Fibroblast of skin of back (primary cell): ENCODE results near the gene SPIRE1.
"Not testable (repeated sequence)": the region's sequence is repeated elsewhere in the genome, so short reads cannot be mapped to it uniquely, and the experiment has no call there.

Experiments
- DNase-seq: peaks from one replicate; pipeline ENCODE4 v3.0.0-alpha.2; 2013

The SPIRE1 gene

DNA sequence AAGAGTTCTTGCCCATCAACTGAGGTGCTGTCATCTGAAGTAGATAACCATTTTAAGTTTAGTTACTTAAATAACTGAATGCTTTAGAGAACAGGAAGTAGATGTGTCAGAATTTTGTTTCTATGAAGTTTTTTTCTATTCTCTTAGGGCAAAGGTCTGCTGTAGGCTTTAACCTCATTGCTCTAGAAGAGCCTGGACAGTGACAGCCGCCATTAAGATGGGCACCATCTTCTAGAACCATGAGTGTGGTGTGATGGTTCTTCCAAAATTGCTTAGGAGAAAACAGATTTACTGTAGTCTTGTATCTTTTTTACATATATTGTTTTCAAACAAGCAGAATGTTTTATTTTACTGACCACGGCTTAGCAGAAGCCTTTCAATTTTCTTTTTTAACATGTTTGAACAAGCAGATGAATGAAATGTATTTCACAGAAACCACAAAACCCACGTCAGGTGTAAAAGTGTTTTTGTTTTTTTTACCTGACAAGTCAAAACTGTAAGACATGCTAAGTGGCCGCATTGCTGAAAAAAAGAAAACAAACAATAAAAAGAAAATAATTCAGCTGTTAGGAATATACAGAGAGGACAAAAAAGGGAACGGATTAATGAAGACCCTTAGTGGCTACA, 172.3 kb downstream of the SPIRE1 start:
- no peak for DNase-seq

DNA sequence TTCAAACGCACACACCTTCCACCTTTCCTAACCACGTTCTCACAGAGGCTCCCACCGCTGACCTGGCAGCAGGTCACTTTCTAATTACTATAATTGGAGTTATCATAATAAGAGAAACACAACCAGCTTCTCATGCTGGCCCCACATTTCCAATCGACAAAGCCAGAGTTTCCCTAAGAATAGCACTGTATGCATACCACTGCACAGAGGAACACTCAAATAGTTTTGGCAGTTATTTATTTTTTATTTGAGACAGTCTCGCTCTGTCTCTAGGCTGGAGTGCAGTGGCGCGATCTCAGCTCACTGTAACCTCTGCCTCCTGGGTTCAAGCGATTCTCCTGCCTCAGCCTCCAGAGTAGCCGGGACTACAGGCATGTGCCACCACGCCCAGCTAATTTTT, 176.0 kb downstream of the SPIRE1 start:
- not testable (repeated sequence) for DNase-seq

DNA sequence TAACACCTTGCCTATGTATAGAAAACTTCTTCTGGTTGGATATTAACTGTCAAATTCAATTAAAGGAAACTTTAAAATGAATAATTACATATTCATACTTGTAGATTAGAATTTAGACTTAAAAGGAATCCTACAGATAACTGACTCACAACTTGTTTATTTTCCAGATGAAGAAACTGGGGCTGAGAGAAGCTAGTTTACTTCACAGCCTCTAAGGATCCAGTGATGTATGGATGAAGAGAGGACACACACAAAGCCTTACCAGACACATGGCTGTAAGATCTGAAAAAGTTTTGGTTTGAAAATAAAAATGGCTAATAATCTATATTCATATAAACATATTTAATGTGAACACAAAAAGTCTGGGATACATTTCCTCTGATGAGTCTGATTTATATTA, 177.9 kb downstream of the SPIRE1 start:
- no peak for DNase-seq

DNA sequence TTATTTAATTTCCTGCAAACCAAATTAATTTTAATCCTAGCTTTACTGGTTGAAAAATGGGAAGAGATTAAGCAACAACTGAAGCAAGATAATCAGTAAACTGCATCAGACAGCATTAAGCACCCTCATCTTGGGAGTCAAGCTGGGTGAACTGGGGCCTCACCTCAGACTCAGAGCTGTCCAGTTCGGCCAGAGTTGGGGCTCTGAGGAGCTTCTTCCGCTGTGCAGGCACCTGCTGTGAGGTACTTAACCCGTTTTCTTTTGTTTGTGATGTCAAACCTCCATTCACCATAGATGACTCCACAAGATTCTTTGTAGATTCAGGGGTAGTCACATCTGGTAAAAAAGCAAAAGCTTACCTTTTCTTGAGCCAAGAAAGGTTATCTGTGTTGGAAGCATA, 178.4 kb downstream of the SPIRE1 start:
- no peak for DNase-seq

DNA sequence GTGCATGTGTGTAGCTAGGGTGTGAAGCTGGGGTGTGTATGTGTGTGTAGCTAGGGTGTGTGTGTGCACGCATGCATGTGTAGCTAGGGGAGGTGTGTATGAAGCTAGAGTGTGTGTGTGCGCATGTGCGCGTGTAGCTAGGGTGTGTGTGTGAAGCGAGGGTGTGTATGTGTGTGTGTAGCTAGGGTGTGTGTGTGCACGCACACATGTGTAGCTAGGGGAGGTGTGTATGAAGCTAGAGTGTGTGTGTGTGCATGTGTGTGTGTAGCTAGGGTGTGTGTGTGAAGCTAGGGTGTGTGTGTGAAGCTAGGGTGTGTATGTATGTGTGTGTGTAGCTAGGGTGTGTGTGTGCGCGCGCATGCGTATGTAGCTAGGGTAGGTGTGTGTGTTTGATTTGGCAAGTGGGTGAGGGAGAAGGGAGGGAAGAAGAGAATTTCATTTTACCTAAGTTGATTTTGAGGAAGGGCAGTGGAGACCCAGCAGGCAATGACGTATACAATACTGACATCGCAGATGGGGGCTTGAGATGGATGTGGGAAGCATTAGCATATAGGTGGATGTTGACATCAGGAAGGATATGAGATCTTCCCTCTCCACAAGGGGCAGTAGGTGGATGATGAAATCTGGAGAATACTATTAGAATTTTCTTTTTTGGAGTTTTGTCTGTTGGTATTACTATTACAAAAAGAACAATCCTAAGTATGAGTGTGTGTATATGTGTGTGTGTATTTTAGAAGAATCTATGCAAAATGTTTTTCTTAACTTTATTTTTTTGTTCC, 179.4 kb downstream of the SPIRE1 start:
- no peak for DNase-seq

DNA sequence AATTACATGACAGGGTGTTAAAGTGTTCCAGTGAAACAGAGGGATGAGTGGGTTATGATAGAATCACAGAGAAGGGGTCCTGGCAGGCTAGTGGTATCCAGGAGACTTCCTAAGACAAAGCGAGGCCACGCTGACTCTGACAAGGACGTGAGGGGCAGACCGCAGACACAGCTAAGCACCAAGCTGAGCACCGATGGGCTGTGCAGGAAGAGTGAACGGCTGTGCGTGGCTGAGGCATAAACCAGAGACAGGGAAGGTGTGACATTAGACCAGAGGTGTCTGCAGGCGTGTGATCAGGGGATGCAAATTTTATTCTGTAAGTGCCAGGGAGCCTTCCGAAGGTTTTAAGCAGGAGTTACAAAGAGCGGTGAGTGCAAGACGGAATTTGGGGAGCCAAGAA, 180.3 kb downstream of the SPIRE1 start:
- no peak for DNase-seq

DNA sequence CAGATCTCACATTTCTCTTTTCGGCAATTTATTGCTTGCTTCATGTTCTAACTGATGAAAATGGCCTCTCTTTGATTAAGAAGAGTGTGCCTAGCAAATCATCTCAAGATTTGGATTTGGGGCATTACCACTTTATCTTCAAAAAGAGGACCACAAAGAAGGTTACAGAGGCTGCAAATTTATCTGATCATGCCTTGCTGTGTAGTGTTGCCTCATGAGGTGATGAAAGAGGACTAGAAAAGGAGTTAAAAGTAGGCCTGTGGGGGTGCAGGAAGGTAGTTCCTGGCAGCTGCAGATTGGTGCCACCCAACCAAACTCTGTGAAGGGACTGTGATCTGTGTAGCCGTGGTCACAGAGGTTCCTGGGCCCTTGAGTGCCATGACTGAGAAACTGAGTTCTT, 181.0 kb downstream of the SPIRE1 start:
- DNase-seq, result no peak

DNA sequence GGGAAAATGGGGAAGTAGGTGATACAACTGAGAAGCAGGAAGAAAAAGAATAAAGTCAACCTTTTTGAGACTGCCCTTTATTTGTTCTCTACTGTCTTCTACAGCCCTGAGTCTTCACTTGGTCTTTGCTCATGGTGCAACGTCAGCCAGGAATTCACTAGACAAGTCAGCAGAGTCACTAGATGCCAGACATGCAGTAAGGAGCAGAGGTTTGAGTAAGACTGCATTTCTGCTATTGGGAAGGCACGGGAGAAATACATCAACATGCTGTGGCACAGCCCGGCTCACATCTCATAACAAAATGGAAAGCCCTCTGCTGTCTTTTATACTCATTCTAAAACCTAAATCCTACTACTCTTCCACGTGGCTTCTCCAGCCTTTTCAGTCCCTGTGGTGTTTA, 183.0 kb downstream of the SPIRE1 start:
- no peak for DNase-seq

DNA sequence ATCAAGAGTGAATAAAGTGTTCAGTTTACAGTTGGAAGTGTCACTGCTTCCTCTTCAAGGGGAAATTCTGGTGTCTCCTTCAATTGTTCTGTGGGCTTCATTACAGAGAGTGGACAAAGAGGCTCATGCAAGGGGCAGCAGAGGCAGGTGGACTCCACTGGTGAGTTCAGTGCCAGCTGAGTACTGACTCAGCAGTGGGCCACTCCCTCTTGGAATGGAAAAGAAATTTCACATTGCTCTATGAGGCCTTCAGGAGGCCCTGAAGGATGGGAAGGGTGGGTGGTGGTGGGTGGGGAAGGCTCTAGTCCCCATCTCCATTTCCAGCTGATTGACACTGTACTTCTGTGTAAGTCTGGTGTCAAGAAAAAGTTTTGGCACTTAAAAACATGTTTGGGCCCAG, 183.8 kb downstream of the SPIRE1 start:
- no peak for DNase-seq

DNA sequence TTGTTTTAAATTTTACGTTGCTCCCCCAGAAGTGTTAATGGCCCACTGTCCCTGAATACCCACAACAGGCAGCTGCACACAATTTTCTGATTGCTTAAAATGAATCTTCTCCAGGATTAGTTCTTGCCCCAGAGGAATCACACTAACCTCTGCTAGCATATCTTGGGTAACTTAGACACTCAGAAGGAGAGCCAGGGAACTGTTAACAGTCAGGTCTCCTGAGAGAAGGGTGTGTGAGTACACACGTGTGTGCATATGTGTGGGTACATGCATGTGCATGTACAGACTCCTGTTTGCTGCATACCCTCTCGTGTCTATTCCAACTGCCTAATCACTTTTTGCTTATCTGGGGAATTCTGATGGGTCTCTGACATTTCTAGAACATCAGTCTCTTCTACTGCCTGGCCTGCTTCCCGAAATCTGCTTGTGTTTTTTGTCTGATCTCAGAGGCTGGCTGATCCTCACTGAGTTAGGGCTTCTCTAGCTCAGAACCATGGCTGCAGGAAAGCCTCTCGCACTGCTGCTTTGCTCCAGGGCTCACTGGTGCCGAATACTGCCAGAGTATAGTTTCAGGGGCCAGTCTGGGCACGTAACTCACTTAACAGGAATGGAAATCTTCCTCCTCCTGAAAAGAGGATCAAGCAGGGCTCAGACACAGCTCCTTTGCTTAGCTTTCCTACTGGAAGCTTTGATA, 187.4 kb downstream of the SPIRE1 start:
- no peak for DNase-seq

DNA sequence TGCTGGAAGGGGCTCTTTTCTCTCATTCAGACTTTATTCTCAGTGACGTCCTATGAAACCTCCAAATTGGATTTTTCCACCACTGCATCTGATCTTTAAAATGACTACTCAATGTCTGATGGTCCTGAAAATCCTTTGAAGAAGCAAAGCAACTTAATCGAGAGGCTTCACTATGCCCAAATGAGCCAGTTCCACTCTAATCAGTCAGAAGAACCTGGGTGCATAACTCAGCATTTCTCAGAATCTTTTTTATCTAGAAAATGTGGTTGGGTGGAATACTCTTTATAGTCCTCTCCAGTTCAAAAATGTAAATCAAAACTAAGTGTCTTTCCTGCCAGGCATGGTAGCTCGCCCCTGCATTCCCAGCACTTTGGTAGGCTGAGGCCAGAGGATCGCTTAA, 189.5 kb downstream of the SPIRE1 start:
- no peak for DNase-seq

DNA sequence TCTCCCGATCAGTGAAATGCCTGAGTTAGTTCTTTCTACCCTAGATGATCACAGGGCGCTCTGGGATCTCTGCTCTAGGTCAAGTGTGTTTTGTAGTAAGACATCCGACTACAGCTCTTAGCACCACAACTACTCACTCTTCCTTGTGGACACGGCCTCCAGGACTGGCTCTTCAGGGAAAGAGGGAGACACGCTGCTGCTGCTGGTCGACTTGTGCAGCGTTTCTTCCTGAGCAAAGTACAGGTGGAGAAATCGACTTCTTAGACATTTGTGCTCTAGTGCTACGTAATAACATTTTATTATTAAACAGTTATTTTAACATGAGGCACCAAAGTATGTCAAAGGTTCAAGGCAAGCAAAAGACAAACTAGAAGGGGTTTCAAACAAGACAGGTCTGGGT, 193.2 kb downstream of the SPIRE1 start:
- no peak for DNase-seq

DNA sequence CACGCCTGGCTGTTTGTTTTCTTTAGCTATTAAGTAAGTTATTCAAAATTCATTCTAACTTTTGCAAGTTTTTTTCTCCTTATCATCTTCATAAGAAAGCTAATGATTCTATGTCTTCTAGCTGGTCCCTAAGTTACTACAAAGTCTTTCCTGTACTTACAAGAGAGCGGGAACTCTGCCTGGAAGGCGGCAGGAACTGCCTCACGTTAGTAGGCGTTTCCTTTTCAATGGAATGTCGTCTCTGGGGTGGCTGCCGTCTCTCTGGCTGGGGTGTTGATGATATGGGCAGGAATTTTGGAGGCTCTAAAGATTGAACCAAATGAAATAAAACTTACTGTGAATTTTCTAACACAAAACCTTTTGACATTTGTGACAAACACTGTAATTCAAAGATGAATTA, 194.7 kb downstream of the SPIRE1 start:
- no peak for DNase-seq

DNA sequence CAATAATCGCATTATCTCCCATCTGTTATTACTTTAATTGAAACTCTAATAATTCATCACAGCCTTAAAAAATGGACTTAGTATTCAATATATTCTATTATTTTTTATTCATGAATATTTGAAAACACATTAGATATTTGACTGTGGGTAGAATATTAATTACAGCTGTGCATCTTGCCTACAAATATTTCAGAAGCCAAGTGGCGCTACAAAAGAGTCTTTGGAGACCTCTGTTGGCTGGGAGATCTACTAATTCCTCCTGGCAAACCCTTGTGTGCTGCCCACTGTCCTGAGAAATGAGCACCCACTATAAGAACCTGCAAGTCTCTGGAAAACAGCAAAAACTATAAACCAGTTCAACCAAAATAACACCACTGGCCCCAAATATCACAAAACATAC, 195.7 kb downstream of the SPIRE1 start:
- no peak for DNase-seq

DNA sequence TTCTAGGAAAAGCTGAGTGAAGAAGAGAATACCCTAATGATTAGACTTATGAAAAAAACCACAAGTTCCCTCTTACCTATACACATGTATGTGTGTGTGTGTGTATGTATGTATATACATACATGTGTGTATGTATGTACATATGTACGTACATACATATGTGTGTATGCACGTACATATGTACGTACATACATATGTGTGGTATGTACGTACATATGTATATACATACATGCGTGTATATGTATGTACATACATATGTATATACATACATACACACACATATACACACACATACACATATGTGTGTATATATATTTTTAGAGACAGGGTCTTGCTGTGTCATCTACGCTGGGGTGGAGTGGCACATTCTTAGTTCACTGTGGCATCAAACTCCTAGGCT, 196.6 kb downstream of the SPIRE1 start:
- DNase-seq, result no peak

DNA sequence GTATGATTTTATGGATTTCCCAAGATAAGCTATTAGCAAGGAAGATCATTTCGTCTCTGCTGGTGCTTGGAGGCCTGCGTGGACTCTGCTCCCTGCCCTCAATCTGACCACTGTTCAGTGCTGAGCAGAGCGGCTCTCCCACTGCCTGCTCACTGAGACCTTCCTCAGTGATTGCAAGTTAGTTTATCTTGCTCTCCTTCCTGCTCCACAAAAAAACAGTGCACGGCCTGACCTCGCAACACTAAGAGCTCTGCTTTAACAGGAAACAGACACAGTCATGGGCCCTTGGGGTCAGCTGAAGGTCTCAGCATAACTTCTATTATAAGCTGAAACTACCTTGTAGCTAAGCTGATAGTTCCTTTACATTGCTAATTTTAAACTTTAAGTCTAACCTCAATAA, 197.0 kb downstream of the SPIRE1 start:
- DNase-seq, result peak; percentile 8

DNA sequence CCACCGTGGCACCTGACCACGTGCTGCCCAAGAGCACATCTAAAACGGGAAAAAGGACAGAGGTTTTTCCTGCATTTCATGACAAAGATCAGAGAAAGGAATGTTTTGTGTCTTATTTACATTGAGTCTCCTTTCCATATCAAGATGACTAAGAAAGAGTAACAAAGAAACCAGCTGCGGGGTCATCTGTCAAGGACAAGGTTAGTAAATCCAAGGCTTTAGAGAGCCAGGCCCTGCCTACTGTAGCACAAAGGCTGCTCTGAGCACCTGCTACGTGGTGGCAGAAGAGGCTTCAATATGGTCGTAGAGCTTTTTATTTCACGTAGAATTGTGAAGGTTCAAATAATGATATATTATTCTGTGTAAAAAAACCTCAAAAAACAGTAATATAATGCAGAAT, 199.1 kb downstream of the SPIRE1 start:
- no peak for DNase-seq

DNA sequence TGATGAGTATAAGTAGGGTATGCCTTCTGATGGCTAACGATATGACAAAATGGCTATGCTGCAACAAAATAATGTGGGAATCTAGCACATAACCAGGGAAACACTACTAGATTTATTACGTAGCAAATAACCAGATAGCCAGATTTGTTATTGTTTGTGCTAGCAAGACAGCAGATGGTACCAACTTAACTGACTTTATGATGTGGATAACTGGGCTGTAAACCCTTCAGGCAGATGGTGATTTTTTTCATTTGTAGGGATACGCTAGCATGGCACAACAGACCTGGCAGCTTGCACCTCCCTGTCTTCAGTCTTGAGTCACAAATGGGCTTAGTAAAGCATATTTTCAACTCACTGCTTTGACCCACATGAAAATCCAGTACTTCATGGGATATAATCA, 201.5 kb downstream of the SPIRE1 start:
- no peak for DNase-seq

DNA sequence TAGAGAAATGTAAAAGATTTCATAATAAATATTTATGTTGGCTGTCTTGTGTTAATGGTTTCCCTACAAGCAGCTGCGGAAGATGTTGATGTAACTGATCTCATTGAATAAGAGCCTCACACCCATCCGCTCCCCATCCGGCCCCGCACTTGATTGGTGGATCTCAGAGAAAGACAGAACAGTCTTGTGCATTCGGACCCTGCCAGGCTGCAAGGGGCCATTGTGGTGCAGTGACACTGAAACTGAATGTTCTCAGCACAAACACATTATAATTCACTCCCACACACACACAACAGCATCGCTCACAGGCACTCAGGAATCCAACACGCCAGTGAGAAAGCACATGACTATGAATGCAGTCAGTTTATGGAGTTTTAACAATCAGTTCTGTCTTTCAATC, 202.4 kb downstream of the SPIRE1 start:
- DNase-seq, result no peak

DNA sequence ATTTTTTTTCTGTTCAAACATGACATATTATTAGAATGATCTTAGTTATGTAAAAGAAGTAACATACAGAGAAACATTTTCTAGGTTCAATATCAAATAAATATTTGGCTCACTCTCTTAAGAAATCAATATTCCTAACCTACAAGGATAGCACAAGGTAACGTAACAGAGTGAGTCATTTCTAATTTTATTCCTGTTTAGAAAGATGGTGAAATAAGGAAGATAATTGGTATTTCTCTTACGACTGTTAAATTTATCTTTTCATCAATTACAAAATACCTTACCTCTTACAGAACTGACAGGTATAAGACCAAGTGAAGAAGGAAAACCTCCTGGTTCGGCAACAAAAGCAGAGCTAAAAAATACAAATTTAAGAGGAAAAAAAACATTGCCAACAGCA, 205.1 kb downstream of the SPIRE1 start:
- DNase-seq, result no peak

DNA sequence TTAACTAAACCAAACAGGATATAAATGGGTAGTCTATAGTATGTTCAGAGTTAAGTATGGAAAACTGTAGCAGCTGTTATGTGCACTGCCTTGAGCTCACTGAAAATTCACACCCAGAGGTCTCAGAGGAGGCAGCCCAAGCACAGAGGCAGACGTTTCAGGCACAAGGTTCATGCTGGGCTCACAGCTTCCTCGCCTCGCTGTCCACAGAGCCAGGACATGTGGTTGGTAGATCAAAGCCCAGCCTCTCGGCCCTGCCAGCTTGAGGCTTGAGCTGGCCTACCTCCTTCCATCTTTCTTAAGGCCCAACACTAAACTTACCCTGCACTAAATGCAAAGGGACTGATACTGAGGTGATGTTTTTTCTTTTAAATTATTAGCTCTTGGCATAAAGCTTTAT, 206.5 kb downstream of the SPIRE1 start:
- DNase-seq, result no peak

DNA sequence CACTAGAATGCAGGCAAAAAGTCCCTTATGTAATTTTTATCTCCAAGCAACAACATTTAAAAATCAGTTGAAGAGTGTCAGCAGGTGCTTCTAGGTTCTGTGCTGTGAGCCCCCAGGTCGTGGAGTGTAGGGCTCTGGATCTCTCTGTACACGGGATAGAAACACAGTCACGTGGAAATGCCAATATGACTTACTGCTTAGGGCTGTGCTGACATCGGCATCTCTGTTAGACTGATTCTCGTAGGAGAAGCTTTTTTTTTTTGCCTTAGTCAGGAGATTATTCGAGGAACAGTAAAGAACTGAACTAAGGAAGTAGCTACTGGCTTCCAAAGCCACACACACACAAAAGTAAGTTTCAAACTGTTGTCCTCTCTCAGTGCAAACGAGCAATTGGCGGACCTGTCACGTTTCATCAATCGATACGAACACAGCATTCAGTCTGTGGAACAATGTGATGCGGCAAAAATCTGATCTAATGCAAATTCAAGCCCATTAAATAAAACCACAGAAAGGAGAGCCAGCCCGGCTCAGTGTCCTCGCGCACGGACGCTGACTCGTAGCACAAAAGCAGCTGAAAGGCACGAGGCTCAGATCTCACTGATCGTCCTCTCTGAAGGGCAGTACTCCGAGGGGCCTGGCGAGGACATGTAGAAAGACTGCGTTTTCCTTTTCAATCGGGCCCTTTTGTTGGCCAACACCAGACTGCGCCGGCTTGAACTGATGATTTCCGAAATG, 208.7 kb downstream of the SPIRE1 start:
- no peak for DNase-seq

DNA sequence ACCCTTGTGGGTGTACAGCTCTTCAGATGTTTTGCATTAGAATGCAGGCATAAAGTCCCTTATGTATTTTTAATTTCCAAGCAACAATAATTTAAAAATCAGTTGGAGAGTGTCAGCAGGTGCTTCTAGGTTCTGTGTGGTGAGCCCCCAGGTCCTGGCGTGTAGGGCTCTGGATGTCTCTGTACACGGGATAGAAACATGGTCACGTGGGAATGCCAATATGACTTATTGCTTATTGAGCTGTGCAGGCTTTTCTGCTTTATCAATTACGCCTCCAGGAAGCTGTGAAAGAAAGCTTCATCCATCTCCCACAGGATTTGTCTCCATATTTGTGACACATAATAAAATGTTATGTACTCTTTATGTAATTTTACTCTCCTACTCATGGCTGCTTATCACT, 212.4 kb downstream of the SPIRE1 start:
- DNase-seq, result no peak
